HUDEP-2 (cell line): ENCODE results near the gene AKAP13.
"Not testable (repeated sequence)": the region's sequence is repeated elsewhere in the genome, so short reads cannot be mapped to it uniquely, and the experiment has no call there.

Experiments
- DNase-seq, 76 experiments: peaks; one replicate each; lab custom pipeline; 2025; ENCODE audit not compliant: unreplicated experiment in 76 of 76; lab: John Stamatoyannopoulos, UW

The AKAP13 gene

DNA sequence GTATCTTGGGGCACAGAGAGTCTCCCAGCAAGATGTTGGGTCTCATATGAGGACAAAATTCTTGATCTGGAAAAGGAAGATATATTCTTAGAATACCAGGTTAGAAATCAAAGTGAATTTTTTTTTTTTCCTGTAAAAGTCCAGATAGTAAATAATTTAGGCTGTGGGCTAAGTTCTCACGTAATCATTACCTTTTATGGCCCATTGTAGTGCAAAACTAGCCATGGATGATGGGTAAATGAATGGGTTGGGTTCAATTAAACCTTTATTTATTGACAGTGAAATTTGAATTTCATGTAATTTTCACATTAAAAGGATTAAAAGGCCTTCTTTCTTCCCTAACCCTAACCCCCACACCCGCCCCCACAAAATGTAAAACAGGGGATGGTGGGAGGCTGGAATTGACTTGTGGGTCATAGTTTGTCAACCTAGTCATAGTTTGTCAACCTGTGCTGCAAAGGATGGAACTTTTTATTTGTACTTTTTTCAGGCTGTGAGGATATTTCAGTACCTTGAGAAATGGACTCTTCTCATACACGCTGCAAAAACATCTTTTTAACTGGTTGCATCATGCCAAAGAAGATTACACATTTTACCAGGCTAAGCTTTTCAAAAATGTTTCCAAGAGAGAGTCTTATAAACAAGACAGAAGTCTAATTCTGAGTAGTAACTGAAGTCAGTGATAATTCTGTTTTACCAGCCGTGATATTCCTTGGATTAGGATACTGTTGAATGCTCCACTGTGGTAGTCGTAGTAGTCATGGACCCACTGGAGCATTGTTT is 138.8 kb downstream of the AKAP13 start:
- no peak for DNase-seq

- DNase-seq = no peak
Measured at GRCh38 chr15:85520650-85521049, 140.2 kb downstream of the AKAP13 start.

- DNase-seq = no peak
Measured at GRCh38 chr15:85523530-85523929, 143.1 kb downstream of the AKAP13 start.

DNA sequence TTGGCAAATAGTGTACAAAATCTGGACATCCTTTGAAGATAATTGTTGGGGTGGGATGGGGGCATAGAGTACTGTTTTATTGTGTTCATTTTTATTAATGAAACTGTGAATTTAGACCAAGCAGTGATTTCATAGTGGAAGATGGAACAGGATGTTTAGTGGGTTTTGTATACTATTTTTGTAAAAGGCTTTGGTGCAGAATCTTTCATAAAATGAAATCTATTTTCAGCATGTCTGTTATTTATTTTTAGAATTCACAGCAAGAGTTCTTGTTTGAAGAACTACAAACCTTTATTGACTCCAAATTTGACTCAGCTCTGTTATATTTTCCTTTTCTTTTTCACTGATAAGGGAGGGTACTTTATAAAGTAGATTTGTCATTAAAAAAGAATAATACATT is 145.4 kb downstream of the AKAP13 start:
- DNase-seq = no peak

- no peak for DNase-seq
Measured at GRCh38 chr15:85527895-85528294, 147.5 kb downstream of the AKAP13 start.

- DNase-seq = no peak
Measured at GRCh38 chr15:85530079-85530478, 149.7 kb downstream of the AKAP13 start.

- DNase-seq = no peak
Measured at GRCh38 chr15:85531083-85531482, 150.7 kb downstream of the AKAP13 start.

GRCh38 chr15:85532689-85533088 is 152.3 kb downstream of the AKAP13 start:
- no peak for DNase-seq

- DNase-seq = peak in 5 of 76 experiments; percentile 2 to 17 (median 7)
Measured at GRCh38 chr15:85534031-85534430, 153.6 kb downstream of the AKAP13 start.

DNA sequence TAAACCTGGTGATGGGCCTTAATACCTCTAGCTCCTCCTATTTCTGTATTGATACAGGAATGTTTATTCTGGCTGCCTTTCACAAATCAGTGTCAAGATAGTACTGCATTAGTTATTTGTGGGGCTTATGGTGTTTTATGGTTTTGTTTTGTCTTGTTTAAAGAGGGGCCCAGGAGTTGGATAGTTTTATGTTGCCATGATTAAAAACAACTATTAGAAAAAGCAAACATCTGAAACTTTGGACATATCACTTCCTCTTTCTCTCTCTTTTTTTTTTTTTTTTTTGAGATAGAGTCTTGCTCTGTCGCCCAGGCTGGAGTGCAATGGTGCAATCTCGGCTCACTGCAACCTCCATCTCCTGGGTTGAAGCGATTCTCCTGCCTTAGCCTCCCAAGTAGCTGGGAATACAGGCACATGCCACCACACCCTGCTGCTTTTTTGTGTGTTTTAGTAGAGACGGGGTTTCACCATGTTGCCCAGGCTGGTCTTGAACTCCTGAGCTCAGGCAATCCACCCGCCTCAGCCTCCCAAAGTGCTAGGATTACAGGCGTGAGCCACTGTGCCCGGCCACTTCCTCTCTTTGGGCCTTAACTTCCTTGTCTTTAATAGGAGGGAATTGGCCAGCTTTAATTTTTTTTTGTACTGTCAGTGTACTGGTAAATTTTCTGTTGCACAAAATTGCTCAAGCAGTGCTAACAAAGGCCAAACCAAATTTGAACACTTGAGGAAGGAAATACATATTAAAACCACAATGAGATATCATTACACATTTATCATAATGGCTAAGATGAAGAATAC is 155.3 kb downstream of the AKAP13 start:
- DNase-seq = not testable (repeated sequence)

DNA sequence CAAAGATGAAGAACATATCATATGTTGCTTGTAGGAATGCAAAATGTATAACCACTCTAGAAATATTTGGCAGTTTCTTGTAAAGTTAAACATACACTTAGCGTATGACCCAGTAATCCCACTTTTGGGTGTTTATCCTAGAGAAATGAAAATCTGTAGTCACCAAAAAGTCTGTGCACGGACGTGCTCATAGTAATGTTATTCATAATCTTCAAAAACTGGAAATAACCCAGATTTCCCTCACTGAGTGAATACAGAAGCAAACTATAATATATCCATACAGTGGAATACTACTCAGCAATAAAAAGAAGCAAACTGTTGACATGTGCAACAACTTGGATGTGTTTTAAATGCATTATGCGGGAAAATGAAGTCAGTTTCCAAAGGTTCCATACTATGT is 155.9 kb downstream of the AKAP13 start:
- no peak for DNase-seq

- DNase-seq = no peak
Measured at GRCh38 chr15:85539491-85539890, 159.1 kb downstream of the AKAP13 start.

- DNase-seq = no peak
Measured at GRCh38 chr15:85540085-85540797, 159.8 kb downstream of the AKAP13 start.

DNA sequence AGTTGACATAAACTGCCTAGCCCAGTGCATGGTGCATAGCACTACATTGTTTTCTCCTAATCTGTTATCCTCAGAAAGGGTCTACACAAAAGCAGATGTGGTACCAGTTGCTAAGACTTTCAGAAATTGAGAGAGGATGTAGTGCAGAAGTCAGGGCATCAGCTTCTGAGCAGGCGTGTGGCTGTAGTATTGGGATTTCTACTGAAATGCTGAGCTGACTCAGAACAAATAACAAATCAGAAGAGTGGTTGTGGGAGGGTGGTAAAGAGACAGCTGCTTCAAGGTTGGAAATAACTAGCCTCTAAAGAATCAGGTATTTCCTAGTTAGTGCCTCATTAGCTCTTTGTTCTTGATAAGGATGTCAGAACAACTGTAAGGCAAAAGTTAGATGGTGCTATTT is 161.3 kb downstream of the AKAP13 start:
- no peak for DNase-seq

GRCh38 chr15:85542488-85542887 is 162.1 kb downstream of the AKAP13 start:
- no peak for DNase-seq

DNA sequence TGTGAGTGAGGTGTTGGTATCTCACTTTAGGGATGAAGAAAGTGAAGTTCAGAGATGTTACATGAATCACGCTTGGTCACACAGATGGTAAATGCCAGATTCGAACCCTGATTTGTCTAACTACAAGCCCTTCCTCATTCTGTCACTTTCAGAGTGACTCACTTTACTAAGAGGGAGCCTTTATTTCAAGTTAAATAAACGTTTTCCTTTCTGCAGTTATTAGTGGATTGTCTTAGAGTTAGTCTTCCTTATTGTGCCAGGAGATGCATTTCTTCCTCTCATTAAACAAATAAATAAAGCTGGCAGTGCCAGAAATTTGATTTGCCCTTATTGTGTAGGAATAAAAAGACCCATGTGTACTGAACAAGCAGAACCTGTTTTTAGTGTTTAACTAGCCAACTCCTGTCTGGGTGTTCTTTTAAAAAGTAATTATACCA is 162.5 kb downstream of the AKAP13 start:
- DNase-seq = no peak

DNA sequence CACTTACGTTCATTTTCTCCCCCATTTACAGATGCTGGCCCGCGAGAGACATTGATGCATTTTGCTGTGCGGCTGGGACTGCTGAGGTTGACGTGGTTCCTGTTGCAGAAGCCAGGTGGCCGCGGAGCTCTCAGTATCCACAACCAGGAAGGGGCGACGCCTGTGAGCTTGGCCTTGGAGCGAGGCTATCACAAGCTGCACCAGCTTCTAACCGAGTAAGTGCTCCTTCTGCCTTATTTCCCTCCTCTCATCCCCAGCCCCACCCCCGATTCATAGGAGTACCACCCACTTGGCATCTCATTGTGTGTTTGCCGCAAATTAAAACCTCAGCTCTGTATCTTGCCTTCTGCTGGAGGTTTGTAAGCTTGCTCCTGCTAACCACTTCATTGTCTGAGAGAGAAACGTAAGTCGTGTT is 163.3 kb downstream of the AKAP13 start:
- DNase-seq = peak in 10 of 76 experiments; percentile 1 to 32 (median 12)

DNA sequence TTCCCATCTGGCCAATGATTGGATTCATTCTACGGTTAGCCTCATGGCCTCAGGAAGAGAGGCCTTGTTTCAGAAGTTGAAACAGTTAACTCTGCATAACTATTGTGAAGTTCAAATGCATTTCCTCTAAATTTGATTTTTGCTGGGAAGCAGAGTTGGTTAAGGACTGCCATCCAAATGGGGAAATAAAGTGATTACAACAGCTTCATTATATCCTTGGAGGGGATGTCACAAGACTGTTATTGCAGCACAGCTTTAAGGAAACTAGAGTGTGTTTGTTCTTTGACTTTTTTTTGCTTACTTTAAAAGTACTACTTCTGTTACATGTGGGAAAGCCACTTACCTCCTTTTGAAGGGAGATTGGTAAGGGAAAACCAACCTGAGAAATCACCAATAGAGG is 164.8 kb downstream of the AKAP13 start:
- no peak for DNase-seq

DNA sequence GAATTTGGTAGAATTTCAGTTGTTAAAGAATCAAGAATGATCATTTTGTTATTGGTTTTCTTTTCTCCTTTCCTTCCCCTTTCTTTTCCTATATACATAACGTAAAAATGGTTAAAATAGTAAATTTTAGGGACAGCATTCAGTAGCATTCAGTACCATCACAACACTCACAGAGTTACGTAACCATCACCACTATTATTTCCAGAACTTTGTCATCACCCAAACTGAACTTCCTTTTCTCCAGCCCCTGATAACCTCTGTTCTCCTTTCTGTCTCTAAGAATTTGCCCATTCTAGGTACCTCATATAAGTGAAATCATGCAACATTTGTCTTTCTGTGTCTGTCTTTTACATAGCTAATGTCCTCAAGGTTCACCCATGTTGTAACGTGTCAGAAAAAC is 165.3 kb downstream of the AKAP13 start:
- no peak for DNase-seq

- no peak for DNase-seq
Measured at GRCh38 chr15:85547386-85547785, 167.0 kb downstream of the AKAP13 start.

DNA sequence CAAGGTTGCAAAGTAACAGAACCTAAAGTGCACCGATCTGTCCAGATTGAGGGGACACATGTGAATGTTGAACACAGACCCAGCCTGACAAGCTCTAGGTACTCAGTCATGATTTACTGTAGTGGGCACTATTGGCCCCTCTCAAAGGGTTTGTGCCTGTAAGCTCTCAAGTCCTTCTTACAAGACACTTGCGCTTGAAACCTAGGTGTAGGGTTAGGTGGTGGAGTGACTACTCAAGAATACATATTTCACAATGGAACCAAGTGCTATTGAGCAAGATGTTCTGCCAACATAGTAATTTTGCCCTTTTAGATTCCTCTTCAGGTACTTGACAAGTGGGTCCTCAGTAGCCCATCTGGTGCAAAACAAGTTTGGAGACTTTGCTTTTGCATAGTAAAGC is 169.9 kb downstream of the AKAP13 start:
- DNase-seq = no peak
